ENCODE data around the gene PDE11A.
A peak's percentile ranks its signal among the peaks of the same experiment; 100 is the strongest.

PDE11A gene

DNA sequence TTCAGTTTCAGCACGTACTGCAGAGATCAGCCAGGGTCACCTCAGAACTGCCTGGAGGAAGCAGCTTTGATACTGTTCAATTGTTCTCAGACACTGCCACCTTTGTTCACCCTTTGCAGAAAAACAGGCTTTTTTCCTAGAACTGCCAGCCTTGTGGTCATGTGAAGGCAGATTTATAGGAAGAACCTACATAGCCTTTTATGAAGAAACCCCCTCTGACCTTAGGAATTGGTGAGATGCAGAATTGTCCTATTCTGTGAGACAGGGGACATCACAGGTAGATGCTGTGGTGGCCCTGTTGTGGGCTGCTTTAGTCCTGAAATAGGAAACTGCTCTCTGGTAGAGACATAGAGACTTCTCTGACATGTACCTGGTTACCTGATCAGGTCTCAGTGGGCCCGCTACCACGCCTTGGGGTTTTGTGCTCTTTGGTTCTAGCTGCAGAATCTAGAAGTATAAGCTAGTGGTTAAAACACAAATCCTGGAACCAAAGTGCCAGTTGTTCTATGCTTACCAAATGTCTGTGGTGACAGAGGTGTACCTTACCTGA is 473.4 kb downstream of the PDE11A start:
- DNase-seq (ENCODE audit: low read depth in 2 of 2) = no peak

DNA sequence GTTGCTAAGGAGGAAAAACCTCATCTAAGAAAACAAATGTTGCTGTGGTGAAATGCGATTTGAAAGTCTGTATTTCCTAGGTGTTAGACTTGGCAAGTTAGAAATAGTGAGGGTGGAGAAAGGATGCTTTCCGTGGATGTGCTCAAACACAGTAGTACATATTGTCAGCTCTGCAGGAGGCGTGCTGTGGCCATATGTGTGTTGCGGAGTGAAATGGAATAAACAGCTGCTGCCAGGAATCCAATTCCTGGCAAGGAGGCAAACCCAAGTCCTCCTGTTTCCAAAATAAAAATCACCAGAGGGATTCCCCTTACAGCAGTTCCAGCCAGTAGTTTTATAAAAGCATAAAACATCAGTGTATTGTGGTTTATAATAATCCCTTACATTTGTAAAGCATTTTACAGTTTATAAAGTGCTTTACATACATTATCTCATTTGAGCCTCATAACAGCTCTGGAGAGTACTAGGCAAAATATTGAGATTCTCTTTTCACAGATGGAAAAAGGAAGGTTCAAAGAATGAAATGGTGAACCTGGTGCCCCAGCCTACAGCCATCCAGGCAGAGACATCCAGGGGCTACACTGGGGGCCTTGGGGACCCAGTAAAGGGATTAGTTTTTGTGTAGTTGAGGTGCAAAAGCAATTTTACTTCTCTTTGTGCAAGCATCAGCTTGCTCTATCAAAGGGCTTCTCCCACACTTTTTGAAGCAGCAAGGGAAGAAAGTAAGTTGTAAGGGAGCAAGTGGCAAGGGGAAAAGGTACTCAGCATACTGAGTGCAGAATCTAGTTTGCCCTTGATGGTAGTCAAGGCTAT is 474.0 kb downstream of the PDE11A start:
- peak; percentile 78 to 82 for DNase-seq (ENCODE audit: low read depth in 2 of 2)

DNA sequence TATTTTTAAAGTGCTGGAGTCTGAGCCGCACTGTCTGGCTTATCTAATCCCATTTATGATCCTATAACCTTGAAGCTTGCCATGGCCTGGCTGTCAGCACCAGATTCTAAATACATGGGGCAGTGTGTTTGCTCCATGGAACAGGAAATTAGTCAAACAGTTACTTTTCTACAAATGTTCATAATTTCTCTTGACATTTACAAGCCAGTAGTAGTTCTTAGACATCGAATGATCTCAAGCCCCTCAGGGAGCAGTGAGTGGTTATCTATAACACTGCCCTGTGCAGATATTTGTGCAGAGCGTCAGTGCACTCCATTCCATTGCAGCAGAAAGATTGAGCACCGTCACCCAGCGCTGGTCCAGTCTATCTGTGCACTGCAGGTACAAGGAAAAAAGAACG is 474.8 kb downstream of the PDE11A start:
- DNase-seq (ENCODE audit: low read depth in 2 of 2) = no peak

DNA sequence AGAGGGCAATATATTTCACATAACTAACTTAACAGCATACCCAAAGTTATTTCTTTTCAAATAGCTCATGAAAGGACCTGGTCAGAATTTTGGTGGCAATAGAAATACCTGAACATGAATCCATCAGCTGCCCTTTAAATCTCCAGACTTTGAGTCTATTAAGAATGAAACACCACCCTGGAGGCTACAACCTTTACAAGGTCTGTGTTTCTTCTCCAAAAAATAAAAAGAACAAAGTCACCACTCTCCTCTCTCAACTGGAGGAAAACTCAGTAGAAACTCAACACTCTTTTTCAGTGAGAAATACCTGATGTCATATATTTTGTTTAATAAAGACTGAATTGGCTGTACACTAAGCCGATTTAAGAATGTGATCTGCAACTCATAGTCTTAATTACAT is 475.7 kb downstream of the PDE11A start:
- DNase-seq (ENCODE audit: low read depth in 2 of 2) = no peak

DNA sequence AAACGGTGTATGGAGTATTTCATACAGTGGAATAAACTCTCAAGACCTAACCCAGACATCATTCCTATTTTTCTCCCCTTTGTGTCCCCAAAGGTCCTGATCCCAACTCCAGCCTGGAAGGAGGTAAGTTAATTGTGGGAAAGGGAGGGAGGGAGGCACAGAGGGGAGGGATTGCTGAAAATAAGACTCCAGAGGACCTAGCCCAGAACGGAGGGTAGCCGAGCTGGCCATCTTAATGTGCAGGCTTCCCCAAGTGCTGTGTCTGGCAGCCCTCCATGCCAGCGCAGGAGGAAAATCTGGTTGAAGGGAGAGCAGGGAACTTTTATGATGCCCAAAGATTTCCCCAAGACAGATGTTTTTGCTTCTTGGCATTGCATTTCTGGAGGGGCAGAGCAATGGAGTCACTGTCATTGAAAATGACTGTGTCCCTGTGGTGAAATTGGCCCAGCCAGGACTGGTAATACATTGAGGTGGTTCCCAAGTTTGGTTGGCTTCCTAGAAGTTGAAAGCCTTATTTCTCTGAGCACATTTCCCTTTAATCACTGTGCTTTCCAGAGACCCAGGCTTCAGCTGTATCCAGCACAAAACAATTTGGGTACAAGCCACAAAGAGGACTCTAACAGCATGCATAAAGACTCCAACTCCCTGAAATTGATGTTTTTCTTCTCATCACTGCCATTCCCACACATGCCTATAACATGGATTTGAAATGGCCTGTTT is 477.3 kb downstream of the PDE11A start:
- DNase-seq (ENCODE audit: low read depth in 2 of 2) = no peak

DNA sequence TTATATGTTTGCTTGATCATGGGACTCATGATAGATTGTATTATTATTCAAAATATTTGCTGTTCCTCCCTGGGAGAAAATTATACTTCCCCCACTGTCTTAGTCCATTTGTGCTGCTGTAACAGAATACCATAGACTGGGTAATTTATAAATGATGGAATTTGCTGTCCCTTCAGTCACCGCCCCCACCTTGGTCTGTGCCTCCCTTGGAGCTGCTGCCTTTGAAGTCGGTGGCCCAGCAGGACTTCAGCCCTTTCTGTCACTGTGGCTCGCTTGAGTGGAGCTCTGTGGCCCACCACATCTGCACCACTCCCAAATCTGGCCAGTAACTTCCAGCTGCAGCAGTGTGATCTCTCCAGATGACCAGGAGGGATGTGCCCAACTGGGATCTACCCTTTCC is 479.2 kb downstream of the PDE11A start:
- DNase-seq (ENCODE audit: low read depth in 2 of 2) = no peak

DNA sequence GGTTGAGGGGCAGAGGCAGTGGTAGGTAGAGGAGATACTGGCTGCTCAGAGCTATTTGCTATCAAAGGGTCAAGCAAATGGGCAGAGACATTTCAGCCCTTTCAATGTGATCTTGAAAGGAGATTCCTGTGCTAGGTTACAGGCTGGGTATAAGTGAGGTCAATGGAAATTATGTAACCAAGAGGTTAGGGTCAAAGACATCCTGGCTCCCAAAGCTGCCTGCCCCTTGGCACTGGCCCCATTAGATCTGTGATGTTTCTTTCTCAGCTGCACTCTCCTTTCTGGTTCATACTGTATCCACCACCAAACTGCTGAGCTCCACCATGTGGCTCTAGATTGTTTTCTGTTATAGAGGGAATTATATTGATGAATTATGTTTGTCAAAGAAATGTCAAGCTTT is 479.6 kb downstream of the PDE11A start:
- no peak for DNase-seq (ENCODE audit: low read depth in 2 of 2)

DNA sequence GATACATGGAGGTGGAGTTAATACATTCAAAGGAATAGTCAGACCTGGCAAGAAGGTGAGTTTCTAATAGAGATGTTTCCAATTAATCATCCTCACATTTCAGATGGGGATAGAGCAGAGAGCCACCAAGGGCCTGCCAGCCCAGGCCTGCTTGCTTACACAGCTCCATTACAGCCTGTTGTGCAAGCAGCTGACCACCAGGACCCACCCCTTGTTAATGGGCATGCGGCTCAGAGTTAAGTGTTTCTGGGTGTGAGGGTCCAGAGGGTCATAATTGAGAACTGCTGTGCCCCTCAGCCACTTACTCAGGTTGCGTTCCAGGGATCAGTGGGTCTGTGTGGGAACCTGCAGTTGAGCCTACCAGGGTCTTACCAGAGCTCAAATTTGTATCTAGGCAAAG is 480.2 kb downstream of the PDE11A start:
- no peak for DNase-seq (ENCODE audit: low read depth in 2 of 2)

DNA sequence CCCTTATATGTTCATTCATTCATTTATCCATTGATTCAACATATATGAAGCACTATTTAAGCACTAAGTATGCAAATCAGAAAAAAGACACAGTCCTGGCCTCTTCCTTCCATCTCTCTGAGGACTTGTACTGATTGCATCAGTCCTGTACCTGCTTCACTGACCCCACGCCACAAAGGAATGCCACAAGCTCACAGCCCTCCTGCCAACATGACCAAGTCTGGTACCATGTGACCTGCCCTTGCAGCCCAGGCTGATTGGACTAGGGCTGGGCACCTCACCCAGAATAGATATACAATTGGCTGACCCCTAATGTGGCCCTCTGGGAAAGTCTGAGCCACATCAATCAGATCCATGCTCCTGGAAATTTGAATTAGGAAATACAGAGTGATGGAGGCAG is 483.4 kb downstream of the PDE11A start:
- no peak for DNase-seq (ENCODE audit: low read depth in 2 of 2)

DNA sequence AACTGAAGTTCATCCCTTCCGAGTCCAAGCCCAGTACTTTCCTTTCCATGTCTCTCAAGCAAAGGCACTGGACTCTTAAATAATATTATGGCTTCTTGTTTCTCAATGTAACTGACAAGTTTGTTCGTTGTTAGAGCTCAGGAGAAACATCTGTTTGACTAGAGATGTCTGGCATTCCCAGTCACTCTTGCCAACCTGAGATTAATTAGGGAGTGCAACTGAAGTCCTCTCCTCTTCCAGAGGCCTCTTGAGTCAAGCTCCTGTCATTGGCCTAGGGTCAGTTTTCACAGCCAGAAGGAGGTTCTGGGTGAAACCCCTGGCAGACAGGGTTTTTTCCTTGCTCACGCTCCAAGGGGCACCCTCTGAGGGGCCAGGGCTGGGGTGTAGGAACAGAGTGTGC is 483.9 kb downstream of the PDE11A start:
- DNase-seq (ENCODE audit: low read depth in 2 of 2) = no peak

DNA sequence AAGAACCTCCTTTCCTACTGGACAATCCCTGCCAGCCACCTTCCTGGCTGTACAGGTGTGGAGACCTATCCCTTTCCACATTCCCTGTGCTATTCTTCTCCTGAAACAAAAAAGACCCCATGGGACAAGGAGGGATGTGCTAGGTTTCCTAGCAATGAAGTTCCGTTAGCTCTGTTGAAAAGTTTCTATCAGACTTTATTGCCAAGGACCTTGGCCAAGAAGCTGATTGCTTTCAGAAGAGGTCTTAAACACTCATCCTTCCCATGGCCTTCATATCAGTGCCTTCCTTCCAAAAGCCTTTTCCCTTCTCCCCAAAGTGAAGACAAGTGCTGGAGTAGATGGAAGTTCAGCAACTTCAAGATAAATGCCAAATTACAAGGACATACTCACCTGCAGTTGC is 485.2 kb downstream of the PDE11A start:
- DNase-seq (ENCODE audit: low read depth in 2 of 2) = no peak

DNA sequence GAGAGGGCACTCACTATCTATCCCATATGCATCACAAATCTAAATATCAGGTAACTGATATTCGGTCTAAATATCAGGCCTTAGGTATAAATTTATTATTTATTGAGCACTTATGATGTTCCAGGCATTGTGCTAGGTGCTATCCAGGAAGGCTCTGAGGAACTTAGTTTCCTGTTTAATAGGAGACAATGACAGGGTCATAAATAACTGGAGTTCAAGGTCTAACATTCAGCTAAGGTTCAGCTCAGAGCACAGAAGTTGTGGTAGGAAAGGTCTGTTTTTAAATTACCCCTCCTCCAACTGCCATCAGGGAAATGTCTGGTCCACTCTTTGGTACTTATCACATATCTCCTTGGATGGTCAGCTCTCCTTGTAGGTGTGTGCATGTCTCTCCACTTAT is 486.4 kb downstream of the PDE11A start:
- no peak for DNase-seq (ENCODE audit: low read depth in 2 of 2)

DNA sequence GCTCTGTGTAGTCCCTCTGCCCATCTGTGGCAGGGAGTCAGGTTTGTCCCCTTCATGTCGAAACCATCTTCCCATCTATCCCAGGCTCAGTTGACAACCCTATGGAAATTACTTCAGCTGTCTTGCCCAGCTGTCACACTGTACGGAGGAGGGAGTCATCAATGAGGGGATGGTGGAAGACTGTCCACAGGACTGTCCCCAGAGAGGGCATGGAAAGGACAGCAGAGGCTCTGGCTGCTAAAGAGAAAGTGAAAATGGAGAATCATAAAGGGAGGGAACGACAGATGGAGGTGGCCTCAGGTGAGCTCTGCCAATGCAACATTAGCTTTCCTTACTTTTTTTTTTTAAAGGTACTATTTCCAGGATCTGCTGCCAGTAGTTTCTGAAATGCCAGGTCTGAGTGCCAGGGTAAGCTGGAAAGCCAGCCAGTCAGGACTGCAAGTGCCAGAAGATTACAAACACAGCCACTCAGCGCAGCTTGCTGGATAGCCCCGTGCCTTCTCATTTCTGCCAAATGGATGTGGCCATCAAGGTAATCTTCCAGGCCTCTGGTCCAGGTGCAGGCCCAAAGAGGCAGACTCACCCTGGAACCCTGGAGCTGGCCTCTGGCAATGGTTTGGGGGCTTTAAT is 487.2 kb downstream of the PDE11A start:
- DNase-seq (ENCODE audit: low read depth in 2 of 2) = no peak

DNA sequence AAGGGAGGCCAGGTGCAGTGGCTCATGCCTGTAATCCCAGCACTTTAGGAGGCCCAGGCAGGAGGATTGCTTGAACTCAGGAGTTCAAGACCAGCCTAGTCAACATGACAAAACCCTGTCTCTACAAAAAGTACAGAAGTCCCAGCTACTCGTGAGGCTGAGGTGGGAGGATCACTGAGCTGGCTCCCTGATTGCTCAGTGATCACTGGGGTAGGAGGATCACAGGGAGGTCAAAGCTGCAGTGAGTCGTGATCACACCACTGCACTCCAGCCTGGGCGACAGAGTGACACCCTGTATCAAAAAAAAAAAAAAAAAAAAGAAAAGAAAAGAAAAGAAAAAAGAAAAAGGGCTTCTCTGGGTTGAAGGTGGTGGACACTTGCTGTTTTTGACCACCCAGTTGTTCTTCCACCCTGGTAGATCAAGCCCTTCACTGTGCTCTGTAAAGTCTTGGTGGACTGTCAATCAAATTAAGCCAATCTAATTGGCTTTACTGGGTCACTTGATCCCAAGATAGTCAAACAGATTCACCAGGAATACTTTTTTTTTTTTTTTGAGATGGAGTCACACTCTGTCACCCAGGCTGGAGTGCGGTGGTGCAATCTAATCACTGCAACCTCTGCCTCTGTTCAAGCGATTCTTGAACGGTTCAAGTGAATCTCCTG is 488.4 kb downstream of the PDE11A start:
- no peak for DNase-seq (ENCODE audit: low read depth in 2 of 2)

DNA sequence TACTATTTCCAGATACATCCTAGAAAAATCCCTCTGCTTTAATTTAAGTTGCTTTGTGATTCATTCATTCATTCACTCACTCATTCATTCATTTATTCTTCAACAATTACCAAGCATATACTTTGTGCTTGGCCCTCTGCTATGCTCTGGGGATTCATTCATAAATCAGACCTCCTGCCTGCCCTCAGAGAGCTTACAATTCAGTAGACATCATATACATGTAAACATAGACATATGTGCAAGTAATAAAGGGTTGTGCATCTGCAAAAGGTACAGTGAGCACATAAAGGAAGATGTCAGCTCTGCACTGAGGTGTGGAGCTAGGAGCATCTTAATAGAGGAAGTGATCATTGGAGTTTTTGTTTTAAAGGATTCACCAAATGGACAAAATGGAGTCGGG is 490.6 kb downstream of the PDE11A start:
- no peak for DNase-seq (ENCODE audit: low read depth in 2 of 2)

DNA sequence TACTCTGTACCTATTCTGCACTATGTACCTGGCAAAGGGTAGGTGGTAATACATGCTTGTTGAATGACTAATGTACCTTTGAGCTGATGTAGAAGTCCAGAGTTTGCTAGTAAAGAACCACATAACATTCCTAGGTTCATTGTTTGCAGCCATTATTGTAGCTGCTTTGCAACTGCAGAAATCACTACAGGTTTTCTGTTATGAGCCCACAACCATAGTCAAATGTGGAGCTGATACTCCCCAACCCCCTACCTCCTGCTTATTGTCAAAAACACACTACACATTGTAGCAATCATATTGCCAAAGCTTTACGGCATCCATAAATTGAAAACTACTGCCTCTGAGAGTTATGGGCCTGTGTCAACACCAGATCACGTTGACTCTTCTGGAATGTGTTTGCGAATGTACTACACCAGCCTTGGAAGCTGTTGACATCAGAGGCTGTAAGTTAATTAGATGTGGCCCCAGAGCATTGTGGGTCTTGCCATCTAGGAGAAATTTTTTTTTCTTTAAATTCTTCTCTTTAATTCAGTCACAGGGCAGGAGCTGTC is 493.0 kb downstream of the PDE11A start:
- DNase-seq (ENCODE audit: low read depth in 2 of 2) = peak; percentile 47 to 60

DNA sequence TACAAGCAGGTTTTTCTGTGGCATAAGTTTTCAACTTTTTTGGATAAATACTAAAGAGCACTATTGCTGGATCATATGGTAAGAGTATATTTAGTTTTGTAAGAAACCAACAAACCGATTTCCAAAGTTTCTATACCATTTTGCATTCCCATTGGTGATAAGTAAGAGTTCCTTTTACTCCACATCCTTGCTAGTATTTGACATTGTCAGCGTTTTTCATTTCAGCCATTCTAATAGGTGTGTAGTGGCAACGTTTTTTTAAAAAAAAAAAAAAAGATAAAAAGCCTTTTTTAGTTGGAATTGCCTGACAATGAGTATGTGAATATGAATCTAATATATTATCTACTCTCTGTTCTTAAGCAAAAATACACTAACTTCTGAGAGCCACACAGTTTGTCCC is 494.1 kb downstream of the PDE11A start:
- no peak for DNase-seq (ENCODE audit: low read depth in 2 of 2)

DNA sequence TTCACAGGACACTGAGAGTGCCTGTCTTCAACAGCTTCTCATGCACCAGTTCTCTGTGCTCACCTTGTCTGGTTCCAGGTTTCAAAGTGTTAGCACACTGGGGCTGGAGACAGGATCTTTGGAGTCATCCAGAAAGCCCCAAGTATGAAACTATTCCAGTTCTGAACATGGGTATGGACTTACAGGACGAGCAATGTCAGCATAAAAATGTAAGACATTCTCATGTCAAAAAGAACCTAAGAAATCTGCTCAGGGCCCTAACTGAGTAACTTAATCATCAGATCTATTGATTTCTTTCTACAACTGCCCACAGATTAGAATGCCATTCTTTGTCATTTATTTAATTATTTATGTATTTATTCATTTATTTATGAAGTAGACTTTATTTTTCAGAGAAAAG is 495.5 kb downstream of the PDE11A start:
- DNase-seq (ENCODE audit: low read depth in 2 of 2) = no peak

DNA sequence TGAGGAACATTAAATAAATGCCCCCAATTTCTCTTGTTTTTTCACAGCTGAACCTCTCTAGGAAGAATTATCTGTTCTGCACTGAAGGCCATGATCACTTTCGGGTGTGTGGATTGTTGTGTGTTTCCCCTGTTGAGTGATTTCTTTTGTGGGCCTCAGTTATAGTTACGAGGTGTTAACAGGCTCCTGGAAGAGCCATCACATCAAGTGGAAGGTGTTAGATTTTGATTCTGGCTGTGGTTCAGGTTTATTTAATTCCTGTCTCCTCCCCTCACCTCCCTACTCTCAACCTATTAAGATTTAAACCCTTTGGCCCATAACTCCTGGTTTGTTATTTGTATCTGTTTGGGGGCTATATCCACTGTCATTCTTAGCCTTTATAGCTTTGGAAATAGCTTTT is 497.2 kb downstream of the PDE11A start:
- DNase-seq (ENCODE audit: low read depth in 2 of 2) = no peak

DNA sequence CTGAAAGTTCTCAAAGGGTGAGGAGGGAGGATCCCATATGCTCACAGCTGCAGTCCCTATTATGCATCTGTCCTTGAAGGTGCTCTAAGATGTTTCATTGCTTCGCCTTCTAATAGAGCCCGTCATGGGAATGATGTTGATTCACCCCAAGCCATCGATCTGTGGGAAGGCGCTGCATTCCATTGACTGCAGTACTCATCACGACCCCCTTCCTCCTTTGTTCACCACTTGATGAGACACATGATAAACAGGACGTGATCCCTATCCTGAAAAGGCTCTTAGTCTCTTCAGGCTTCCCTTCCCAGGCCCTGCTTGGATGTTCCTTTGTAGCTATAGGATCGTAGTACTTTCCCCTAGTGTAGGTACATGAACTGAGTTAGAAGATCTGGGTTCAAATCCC is 498.2 kb downstream of the PDE11A start:
- no peak for DNase-seq (ENCODE audit: low read depth in 2 of 2)

All from fibroblast of skin of left biceps (primary cell).